SK-N-DZ (cell line): Measurements from ENCODE around the gene FCHO1.
A peak's percentile ranks its signal among the peaks of the same experiment; 100 is the strongest.

Source experiments
- DNase-seq: peaks from one replicate; pipeline ENCODE4 v3.0.0-alpha.2; 2015; ENCODE audit warnings: low spot score

Gene FCHO1

GRCh38 chr19:17734146-17734545 lies 17.1 kb upstream of the FCHO1 start:
- DNase-seq: no peak

GRCh38 chr19:17735410-17735809 lies 15.9 kb upstream of the FCHO1 start:
- no peak for DNase-seq

- DNase-seq: no peak
These were observed 13.6 kb upstream of the FCHO1 start for GRCh38 chr19:17737690-17738153.

GRCh38 chr19:17739121-17739875 lies 12.0 kb upstream of the FCHO1 start:
- peak; percentile 73 for DNase-seq

GRCh38 chr19:17741456-17741855 lies 9.8 kb upstream of the FCHO1 start:
- DNase-seq: no peak

- DNase-seq: no peak
These were observed 7.2 kb upstream of the FCHO1 start for GRCh38 chr19:17743874-17744580.

GRCh38 chr19:17747205-17748098 lies 3.8 kb upstream of the FCHO1 start:
- DNase-seq: peak; percentile 93

GRCh38 chr19:17748884-17749638 lies 2.2 kb upstream of the FCHO1 start:
- DNase-seq: no peak

- DNase-seq: no peak
These were observed 1.4 kb upstream of the FCHO1 start for GRCh38 chr19:17749912-17750317.

- no peak for DNase-seq
These were observed 616 bp downstream of the FCHO1 start for GRCh38 chr19:17751912-17752273.

GRCh38 chr19:17752865-17753639 lies 1.8 kb downstream of the FCHO1 start:
- DNase-seq: no peak

- no peak for DNase-seq
These were observed 2.7 kb downstream of the FCHO1 start for GRCh38 chr19:17753976-17754375.

GRCh38 chr19:17754634-17755442 lies 3.6 kb downstream of the FCHO1 start:
- no peak for DNase-seq

GRCh38 chr19:17755443-17755890 lies 4.2 kb downstream of the FCHO1 start:
- no peak for DNase-seq

GRCh38 chr19:17755977-17756670 lies 4.8 kb downstream of the FCHO1 start:
- peak; percentile 90 for DNase-seq

GRCh38 chr19:17757125-17757524 lies 5.8 kb downstream of the FCHO1 start:
- no peak for DNase-seq

- DNase-seq: no peak
These were observed 7.2 kb downstream of the FCHO1 start for GRCh38 chr19:17758515-17758914.

- DNase-seq: no peak
These were observed 9.9 kb downstream of the FCHO1 start for GRCh38 chr19:17761148-17761547.
